ENCODE results near the gene LRRN4CL.
"Not testable (repeated sequence)": the region's sequence is repeated elsewhere in the genome, so short reads cannot be mapped to it uniquely, and the experiment has no call there.

Gene LRRN4CL

GRCh38 chr11:62664405-62665074 lies 24.8 kb downstream of the LRRN4CL start:
- WGBS, 2 experiments (ENCODE audit: insufficient coverage in 2 of 2): 1 to 2% methylated on average over 25 to 35 of the region's 36 CpGs
- Histone ChIP-seq H3K27ac (ENCODE audit: low read depth, low read length, severe bottlenecking) (peak overlapping the region; percentile 91), H3K36me3 (ENCODE audit: control insufficient read depth, insufficient read depth, low read length) (peaks cover 45% of the 10 kb centered on the region), H3K4me3 (ENCODE audit: extremely low read depth, insufficient read depth, low read length, poor library complexity, severe bottlenecking) (peak overlapping the region; percentile 82), H3K4me1 (ENCODE audit: control insufficient read depth, insufficient read depth, low read length, poor library complexity, severe bottlenecking) (peaks cover 9% of the 10 kb centered on the region), H3K9me3 (ENCODE audit: control insufficient read depth, low read length) (no peaks in the 10 kb centered on the region)

GRCh38 chr11:62656796-62657429 lies 32.4 kb downstream of the LRRN4CL start:
- 64 to 90% methylated on average over 3 of the region's 5 CpGs for WGBS, 2 experiments (ENCODE audit: insufficient coverage in 2 of 2)
- no peak overlapping the region for H3K4me3 ChIP-seq (ENCODE audit: extremely low read depth, insufficient read depth, low read length, poor library complexity, severe bottlenecking)
- no peaks in the 10 kb centered on the region for H3K9me3 ChIP-seq (ENCODE audit: control insufficient read depth, low read length)
- no peak overlapping the region for H3K27ac ChIP-seq (ENCODE audit: low read depth, low read length, severe bottlenecking)
- H3K36me3 ChIP-seq (ENCODE audit: control insufficient read depth, insufficient read depth, low read length): peaks cover 6% of the 10 kb centered on the region
- no peaks in the 10 kb centered on the region for H3K4me1 ChIP-seq (ENCODE audit: control insufficient read depth, insufficient read depth, low read length, poor library complexity, severe bottlenecking)

- no peaks in the 10 kb centered on the region for H3K9me3 ChIP-seq (ENCODE audit: control insufficient read depth, low read length)
- no peaks in the 10 kb centered on the region for H3K4me1 ChIP-seq (ENCODE audit: control insufficient read depth, insufficient read depth, low read length, poor library complexity, severe bottlenecking)
- no peak overlapping the region for H3K27ac ChIP-seq (ENCODE audit: low read depth, low read length, severe bottlenecking)
- 90 to 96% methylated on average over 4 to 5 of the region's 11 CpGs for WGBS, 2 experiments (ENCODE audit: insufficient coverage in 2 of 2)
- H3K4me3 ChIP-seq (ENCODE audit: extremely low read depth, insufficient read depth, low read length, poor library complexity, severe bottlenecking): no peak overlapping the region
- H3K36me3 ChIP-seq (ENCODE audit: control insufficient read depth, insufficient read depth, low read length): peaks cover 8% of the 10 kb centered on the region
Observed at GRCh38 chr11:62654297-62654696, 35.0 kb downstream of the LRRN4CL start.

- Histone ChIP-seq H3K9me3 (ENCODE audit: control insufficient read depth, low read length) (no peaks in the 10 kb centered on the region), H3K27ac (ENCODE audit: low read depth, low read length, severe bottlenecking) (peak overlapping the region; percentile 65), H3K4me1 (ENCODE audit: control insufficient read depth, insufficient read depth, low read length, poor library complexity, severe bottlenecking) (peaks cover under 1% of the 10 kb centered on the region), H3K4me3 (ENCODE audit: extremely low read depth, insufficient read depth, low read length, poor library complexity, severe bottlenecking) (peak overlapping the region; percentile 89), H3K36me3 (ENCODE audit: control insufficient read depth, insufficient read depth, low read length) (peaks cover 26% of the 10 kb centered on the region)
- 37 to 38% methylated on average over 15 of the region's 16 CpGs for WGBS, 2 experiments (ENCODE audit: insufficient coverage in 2 of 2)
Observed at GRCh38 chr11:62652161-62653006, 36.9 kb downstream of the LRRN4CL start.

GRCh38 chr11:62650283-62650682 lies 39.0 kb downstream of the LRRN4CL start:
- not testable (repeated sequence) for H3K9me3 ChIP-seq (ENCODE audit: control insufficient read depth, low read length); H3K27ac ChIP-seq (ENCODE audit: low read depth, low read length, severe bottlenecking); H3K4me3 ChIP-seq (ENCODE audit: extremely low read depth, insufficient read depth, low read length, poor library complexity, severe bottlenecking); H3K4me1 ChIP-seq (ENCODE audit: control insufficient read depth, insufficient read depth, low read length, poor library complexity, severe bottlenecking)
- 96% methylated on average over 8 to 12 of the region's 12 CpGs for WGBS, 2 experiments (ENCODE audit: insufficient coverage in 2 of 2)
- peaks cover 26% of the 10 kb centered on the region for H3K36me3 ChIP-seq (ENCODE audit: control insufficient read depth, insufficient read depth, low read length)

- 96 to 97% methylated on average over 10 to 11 of the region's 11 CpGs for WGBS, 2 experiments (ENCODE audit: insufficient coverage in 2 of 2)
- peaks cover 33% of the 10 kb centered on the region for H3K36me3 ChIP-seq (ENCODE audit: control insufficient read depth, insufficient read depth, low read length)
- H3K4me3 ChIP-seq (ENCODE audit: extremely low read depth, insufficient read depth, low read length, poor library complexity, severe bottlenecking): no peak overlapping the region
- H3K4me1 ChIP-seq (ENCODE audit: control insufficient read depth, insufficient read depth, low read length, poor library complexity, severe bottlenecking): peaks cover 8% of the 10 kb centered on the region
- no peaks in the 10 kb centered on the region for H3K9me3 ChIP-seq (ENCODE audit: control insufficient read depth, low read length)
- no peak overlapping the region for H3K27ac ChIP-seq (ENCODE audit: low read depth, low read length, severe bottlenecking)
Observed at GRCh38 chr11:62649486-62649885, 39.8 kb downstream of the LRRN4CL start.

- Histone ChIP-seq H3K27ac (ENCODE audit: low read depth, low read length, severe bottlenecking) (no peak overlapping the region), H3K36me3 (ENCODE audit: control insufficient read depth, insufficient read depth, low read length) (peaks cover 38% of the 10 kb centered on the region), H3K4me1 (ENCODE audit: control insufficient read depth, insufficient read depth, low read length, poor library complexity, severe bottlenecking) (peaks cover 8% of the 10 kb centered on the region), H3K4me3 (ENCODE audit: extremely low read depth, insufficient read depth, low read length, poor library complexity, severe bottlenecking) (no peak overlapping the region), H3K9me3 (ENCODE audit: control insufficient read depth, low read length) (no peaks in the 10 kb centered on the region)
- 95 to 99% methylated on average over 9 to 11 of the region's 11 CpGs for WGBS, 2 experiments (ENCODE audit: insufficient coverage in 2 of 2)
Observed at GRCh38 chr11:62648967-62649364, 40.4 kb downstream of the LRRN4CL start.

- no peak overlapping the region for H3K27ac ChIP-seq (ENCODE audit: low read depth, low read length, severe bottlenecking)
- H3K36me3 ChIP-seq (ENCODE audit: control insufficient read depth, insufficient read depth, low read length): peaks cover 43% of the 10 kb centered on the region
- H3K4me1 ChIP-seq (ENCODE audit: control insufficient read depth, insufficient read depth, low read length, poor library complexity, severe bottlenecking): peaks cover 8% of the 10 kb centered on the region
- H3K4me3 ChIP-seq (ENCODE audit: extremely low read depth, insufficient read depth, low read length, poor library complexity, severe bottlenecking): no peak overlapping the region
- no peaks in the 10 kb centered on the region for H3K9me3 ChIP-seq (ENCODE audit: control insufficient read depth, low read length)
- WGBS, 2 experiments (ENCODE audit: insufficient coverage in 2 of 2): 96 to 98% methylated on average over 24 of the region's 24 CpGs
Observed at GRCh38 chr11:62648185-62648966, 41.0 kb downstream of the LRRN4CL start.

GRCh38 chr11:62647609-62648005 lies 41.7 kb downstream of the LRRN4CL start:
- peaks cover 8% of the 10 kb centered on the region for H3K4me1 ChIP-seq (ENCODE audit: control insufficient read depth, insufficient read depth, low read length, poor library complexity, severe bottlenecking)
- 95 to 100% methylated on average over 5 to 6 of the region's 6 CpGs for WGBS, 2 experiments (ENCODE audit: insufficient coverage in 2 of 2)
- H3K36me3 ChIP-seq (ENCODE audit: control insufficient read depth, insufficient read depth, low read length): peaks cover 50% of the 10 kb centered on the region
- H3K27ac ChIP-seq (ENCODE audit: low read depth, low read length, severe bottlenecking): no peak overlapping the region
- H3K4me3 ChIP-seq (ENCODE audit: extremely low read depth, insufficient read depth, low read length, poor library complexity, severe bottlenecking): no peak overlapping the region
- no peaks in the 10 kb centered on the region for H3K9me3 ChIP-seq (ENCODE audit: control insufficient read depth, low read length)
